Activated CD8-positive, alpha-beta T cell treated with anti-CD3 and anti-CD28 coated beads for 36 hours (primary cell): ENCODE data around the gene PARVB. TPM values are rescaled to one million over a fixed set of nuclear protein-coding genes. Genes with fewer than 3 reads are reported as not detected.
A peak's percentile ranks its signal among the peaks of the same experiment; 100 is the strongest.

Source experiments
- ATAC-seq: fragments of 200-7000 bp; cut with Tn5 transposase; one replicate; pipeline ENCODE4 v1.10.0; 2021; ENCODE audit warnings: mild to moderate bottlenecking, moderate library complexity
- CTCF ChIA-PET: fragments of 350-600 bp; sonication (Branson Sonifier 250); formaldehyde crosslinking; loops from one replicate; lab custom pipeline; 2021; ENCODE audit warnings: antibody characterized with exemption; lab: Charles Lee
- POLR2A ChIA-PET: fragments of 350-600 bp; sonication (Branson Sonifier 250); formaldehyde crosslinking; loops from one replicate; lab custom pipeline; 2021; ENCODE audit warnings: antibody characterized with exemption; lab: Charles Lee
- DNase-seq: peaks from one replicate; pipeline ENCODE4 v3.0.0-alpha.2; 2020
- H3K27ac Mint-ChIP-seq: one replicate; pipeline ENCODE4 v1.8.0; 2021; ENCODE audit warnings: mild to moderate bottlenecking, mixed read lengths
- H3K27me3 Mint-ChIP-seq: one replicate; pipeline ENCODE4 v1.8.0; 2021; ENCODE audit warnings: mixed read lengths
- H3K36me3 Mint-ChIP-seq: one replicate; pipeline ENCODE4 v1.8.0; 2021; ENCODE audit warnings: low read depth, mixed read lengths
- H3K4me1 Mint-ChIP-seq: one replicate; pipeline ENCODE4 v1.8.0; 2021; ENCODE audit warnings: low read depth, mixed read lengths
- H3K4me3 Mint-ChIP-seq: one replicate; pipeline ENCODE4 v1.8.0; 2021; ENCODE audit warnings: mild to moderate bottlenecking, moderate library complexity, mixed read lengths
- H3K9me3 Mint-ChIP-seq: one replicate; pipeline ENCODE4 v1.8.0; 2021; ENCODE audit warnings: mixed read lengths
- intact Hi-C: fragments of 100-400 bp; cut with micrococcal nuclease; formaldehyde crosslinking; loops from one replicate; pipeline ENCODE4 v1.10.0; 2022
- total RNA-seq, 2 experiments: library from RNA; stranded (reverse); gene quantifications; one replicate each; pipeline ENCODE4 v1.2.3, GENCODE V29; 2021
- TF ChIP-seq, protein P1 (sequence below): fragments of 200-600 bp; IDR thresholded peaks from one replicate; pipeline ENCODE4 v1.8.0; 2022; ENCODE audit warnings: antibody characterized with exemption, mild to moderate bottlenecking

The PARVB gene
- total RNA-seq, 2 experiments from 2014 or later, result 71.0 to 73.1 TPM

DNA sequence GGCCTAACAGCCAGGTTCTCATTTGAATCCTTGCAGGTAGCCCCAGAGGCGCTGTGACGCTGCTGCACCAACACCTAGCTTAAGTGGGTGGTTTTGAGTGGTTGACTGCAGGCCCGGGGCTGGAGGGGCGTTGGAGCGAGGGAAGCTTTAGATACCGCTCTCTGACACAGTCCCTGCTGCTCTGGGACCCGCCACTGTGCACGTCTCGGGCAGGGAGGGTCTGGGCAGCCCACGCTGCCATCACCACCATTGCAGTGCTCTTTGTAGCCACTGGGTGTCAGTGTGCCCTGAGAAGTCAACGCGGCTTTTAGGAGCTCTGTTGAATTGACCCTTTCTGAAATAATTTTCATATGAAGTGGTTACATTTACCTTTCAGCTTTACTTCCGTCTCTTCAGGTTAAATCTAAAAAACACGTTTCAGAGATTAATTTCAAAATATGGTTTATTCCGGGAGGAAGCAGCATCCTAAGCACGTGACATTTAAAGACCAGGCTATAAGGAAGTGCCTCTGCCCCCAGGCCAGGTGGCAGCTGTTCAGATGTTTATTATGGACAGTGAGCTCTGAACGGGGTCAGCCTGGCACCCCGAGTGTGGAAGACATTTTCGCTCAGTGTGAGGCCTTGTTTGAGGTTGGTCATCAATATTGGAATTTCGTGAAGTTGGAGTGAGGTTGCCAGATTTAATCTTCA lies 30.9 kb upstream of the PARVB start:
- Mint-ChIP-seq H3K9me3 (no peaks in the 10 kb centered on the region), H3K4me1 (peaks cover 21% of the 10 kb centered on the region), H3K27ac (no peak overlapping the region), H3K4me3 (no peak overlapping the region), H3K27me3 (no peaks in the 10 kb centered on the region), H3K36me3 (peaks cover 53% of the 10 kb centered on the region)
- intact Hi-C loops, result loop anchor here (5.0 to 10.0 kb wide), 2 partner anchors 94 to 632 kb away; no protein-coding TSS in a partner anchor
- TF ChIP-seq, protein P1, sequence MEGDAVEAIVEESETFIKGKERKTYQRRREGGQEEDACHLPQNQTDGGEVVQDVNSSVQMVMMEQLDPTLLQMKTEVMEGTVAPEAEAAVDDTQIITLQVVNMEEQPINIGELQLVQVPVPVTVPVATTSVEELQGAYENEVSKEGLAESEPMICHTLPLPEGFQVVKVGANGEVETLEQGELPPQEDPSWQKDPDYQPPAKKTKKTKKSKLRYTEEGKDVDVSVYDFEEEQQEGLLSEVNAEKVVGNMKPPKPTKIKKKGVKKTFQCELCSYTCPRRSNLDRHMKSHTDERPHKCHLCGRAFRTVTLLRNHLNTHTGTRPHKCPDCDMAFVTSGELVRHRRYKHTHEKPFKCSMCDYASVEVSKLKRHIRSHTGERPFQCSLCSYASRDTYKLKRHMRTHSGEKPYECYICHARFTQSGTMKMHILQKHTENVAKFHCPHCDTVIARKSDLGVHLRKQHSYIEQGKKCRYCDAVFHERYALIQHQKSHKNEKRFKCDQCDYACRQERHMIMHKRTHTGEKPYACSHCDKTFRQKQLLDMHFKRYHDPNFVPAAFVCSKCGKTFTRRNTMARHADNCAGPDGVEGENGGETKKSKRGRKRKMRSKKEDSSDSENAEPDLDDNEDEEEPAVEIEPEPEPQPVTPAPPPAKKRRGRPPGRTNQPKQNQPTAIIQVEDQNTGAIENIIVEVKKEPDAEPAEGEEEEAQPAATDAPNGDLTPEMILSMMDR, result peak; percentile 96
- DNase-seq, result peak; percentile 72
- ChIA-PET POLR2A (no interaction called here), CTCF (interaction anchor here (0.6 to 5.1 kb wide), 59 partner anchors 9 to 692 kb away, joined by 3 to 85 read pairs (median 4); partner anchors contain the start of genes PARVB, PARVG and SAMM50)
- peak; percentile 86 for ATAC-seq

DNA sequence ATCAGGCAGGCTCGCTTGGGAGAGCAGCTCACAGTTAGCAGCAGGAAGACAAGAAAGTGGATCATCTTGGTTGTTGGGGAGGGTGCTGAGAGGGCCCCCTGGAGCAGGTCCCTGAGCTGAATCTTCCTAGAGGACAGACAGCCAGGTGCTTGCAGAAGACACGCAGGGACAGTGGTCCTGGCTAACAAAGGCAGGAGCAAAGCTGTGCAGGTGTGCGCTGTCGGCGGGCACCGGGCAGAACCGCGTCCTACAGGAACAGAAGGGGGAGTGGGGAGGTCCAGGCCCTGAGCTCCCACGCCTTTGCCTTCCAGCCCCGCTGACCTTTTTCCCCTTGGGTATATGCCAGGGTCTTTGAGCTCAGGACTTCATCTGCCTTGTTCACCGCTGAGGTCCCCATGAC lies 30.1 kb upstream of the PARVB start:
- Mint-ChIP-seq H3K27ac (no peak overlapping the region), H3K9me3 (no peaks in the 10 kb centered on the region), H3K4me3 (no peak overlapping the region), H3K36me3 (peaks cover 58% of the 10 kb centered on the region), H3K4me1 (peaks cover 21% of the 10 kb centered on the region), H3K27me3 (no peaks in the 10 kb centered on the region)
- TF ChIP-seq, protein P1, result no peak
- intact Hi-C loops, result loop anchor here (5.0 to 10.0 kb wide), 2 partner anchors 93 to 631 kb away; no protein-coding TSS in a partner anchor
- CTCF ChIA-PET, result interaction anchor here (0.8 to 5.1 kb wide), 34 partner anchors 16 to 675 kb away, joined by 3 to 85 read pairs (median 4); partner anchors contain the start of genes PARVB and SAMM50
- POLR2A ChIA-PET, result no interaction called here
- ATAC-seq (no peak), DNase-seq (no peak)

DNA sequence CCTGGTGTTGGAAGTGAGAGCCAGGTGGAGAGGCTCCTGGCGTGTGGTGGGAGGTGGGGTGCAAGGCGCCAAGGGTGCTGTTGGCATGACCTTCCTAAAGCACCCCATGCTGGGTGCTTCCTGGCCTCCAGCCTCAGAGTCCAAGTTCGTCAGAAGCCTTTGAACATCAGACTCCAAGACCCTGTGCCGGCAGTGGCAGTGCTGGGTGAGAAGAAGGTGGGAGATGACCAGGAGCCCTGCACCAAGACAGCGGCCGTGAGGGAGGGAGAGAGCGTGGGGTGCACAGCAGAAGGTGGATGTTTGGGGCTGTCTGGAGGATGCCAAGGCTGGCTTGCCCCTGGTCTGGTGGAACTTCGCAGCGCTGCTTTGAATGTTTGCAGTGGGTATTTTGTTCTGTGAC lies 29.7 kb upstream of the PARVB start:
- CTCF ChIA-PET, result interaction anchor here (1.1 to 5.1 kb wide), 9 partner anchors 19 to 632 kb away, joined by 3 to 85 read pairs (median 4); no protein-coding TSS in a partner anchor
- ATAC-seq (no peak), DNase-seq (no peak)
- Mint-ChIP-seq H3K36me3 (peaks cover 58% of the 10 kb centered on the region), H3K9me3 (no peaks in the 10 kb centered on the region), H3K27me3 (no peaks in the 10 kb centered on the region), H3K4me1 (peaks cover 21% of the 10 kb centered on the region), H3K27ac (no peak overlapping the region), H3K4me3 (no peak overlapping the region)
- TF ChIP-seq, protein P1, result no peak
- intact Hi-C loops, result loop anchor here (5.0 to 10.0 kb wide), 2 partner anchors 93 to 630 kb away; no protein-coding TSS in a partner anchor
- POLR2A ChIA-PET, result no interaction called here

DNA sequence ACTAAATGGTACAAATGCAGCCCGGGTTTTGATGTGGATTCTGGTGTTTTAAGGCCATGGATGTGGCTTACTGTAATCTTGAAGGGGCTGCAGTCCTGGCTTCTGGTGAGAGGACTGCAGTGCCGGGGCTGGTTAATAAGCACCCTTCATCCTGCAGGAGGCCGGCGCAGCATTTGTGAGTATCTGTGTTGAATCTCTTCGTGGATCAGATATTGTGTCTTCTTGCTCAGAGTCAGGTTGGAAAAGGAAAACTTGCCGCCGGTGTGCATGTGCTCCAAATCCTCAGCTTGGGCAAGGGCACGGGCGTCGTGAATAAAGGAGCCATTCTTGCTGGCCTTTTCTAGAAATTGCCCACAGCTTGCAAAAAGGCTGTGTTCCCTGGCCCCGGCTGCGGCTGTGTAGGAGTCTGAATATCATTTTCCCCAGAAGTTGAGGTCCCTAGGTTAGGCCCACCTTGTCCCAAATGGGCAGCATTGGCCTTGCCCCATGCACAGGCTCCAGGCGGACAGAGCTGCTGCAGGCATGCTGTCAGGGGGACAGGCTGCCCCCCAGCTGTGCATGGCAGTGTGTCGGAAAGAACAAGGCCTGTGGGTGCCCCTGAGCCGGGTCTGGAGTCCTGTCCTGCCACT lies 28.9 kb upstream of the PARVB start:
- Mint-ChIP-seq H3K36me3 (peaks cover 52% of the 10 kb centered on the region), H3K27ac (peak overlapping the region; percentile 93), H3K4me3 (peak overlapping the region; percentile 85), H3K4me1 (peaks cover 21% of the 10 kb centered on the region), H3K9me3 (no peaks in the 10 kb centered on the region), H3K27me3 (no peaks in the 10 kb centered on the region)
- ChIA-PET POLR2A (no interaction called here), CTCF (interaction anchor here (2.9 to 5.1 kb wide), 3 partner anchors 32 to 631 kb away, joined by 19 to 85 read pairs (median 49); no protein-coding TSS in a partner anchor)
- ATAC-seq (no peak), DNase-seq (no peak)
- TF ChIP-seq, protein P1, result no peak
- intact Hi-C loops, result loop anchor here (10.0 kb wide), 1 partner anchor 630 kb away; no protein-coding TSS in a partner anchor
